ENCODE data around the gene GTF2A1L.
"Not testable (repeated sequence)": the region's sequence is repeated elsewhere in the genome, so short reads cannot be mapped to it uniquely, and the experiment has no call there.

The GTF2A1L gene

GRCh38 chr2:48613211-48613610, 4.4 kb upstream of the GTF2A1L start:
- DNase-seq (ENCODE audit: low read depth), result no peak

- not testable (repeated sequence) for DNase-seq (ENCODE audit: low read depth)
Measured at GRCh38 chr2:48614581-48614980, 3.1 kb upstream of the GTF2A1L start.

- no peak for DNase-seq (ENCODE audit: low read depth)
Measured at GRCh38 chr2:48619526-48619925, 1.9 kb downstream of the GTF2A1L start.

- no peak for DNase-seq (ENCODE audit: low read depth)
Measured at GRCh38 chr2:48620604-48621003, 2.9 kb downstream of the GTF2A1L start.

DNA sequence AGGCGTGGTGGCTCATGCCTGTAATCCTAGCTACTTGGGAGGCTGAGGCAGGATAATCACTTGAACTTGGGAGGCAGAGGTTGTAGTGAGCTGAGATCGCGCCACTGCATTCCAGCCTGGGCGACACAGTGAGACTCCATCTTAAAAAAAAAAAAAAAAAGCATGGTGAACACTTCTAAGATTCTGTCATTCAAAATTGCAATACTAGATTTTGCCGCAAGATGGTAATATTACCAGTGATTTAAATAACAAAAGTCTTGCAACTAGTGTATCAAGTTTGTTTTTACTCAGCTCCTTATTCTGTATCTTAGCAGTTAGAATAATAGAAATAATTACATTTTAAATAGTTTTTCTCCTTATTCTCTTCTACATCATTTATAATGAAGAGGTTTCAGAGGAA, 5.0 kb downstream of the GTF2A1L start:
- not testable (repeated sequence) for DNase-seq (ENCODE audit: low read depth)

- DNase-seq (ENCODE audit: low read depth), result no peak
Measured at GRCh38 chr2:48624696-48625095, 7.0 kb downstream of the GTF2A1L start.

- DNase-seq (ENCODE audit: low read depth), result no peak
Measured at GRCh38 chr2:48626047-48626446, 8.4 kb downstream of the GTF2A1L start.

- DNase-seq (ENCODE audit: low read depth), result no peak
Measured at GRCh38 chr2:48633143-48633542, 15.5 kb downstream of the GTF2A1L start.

DNA sequence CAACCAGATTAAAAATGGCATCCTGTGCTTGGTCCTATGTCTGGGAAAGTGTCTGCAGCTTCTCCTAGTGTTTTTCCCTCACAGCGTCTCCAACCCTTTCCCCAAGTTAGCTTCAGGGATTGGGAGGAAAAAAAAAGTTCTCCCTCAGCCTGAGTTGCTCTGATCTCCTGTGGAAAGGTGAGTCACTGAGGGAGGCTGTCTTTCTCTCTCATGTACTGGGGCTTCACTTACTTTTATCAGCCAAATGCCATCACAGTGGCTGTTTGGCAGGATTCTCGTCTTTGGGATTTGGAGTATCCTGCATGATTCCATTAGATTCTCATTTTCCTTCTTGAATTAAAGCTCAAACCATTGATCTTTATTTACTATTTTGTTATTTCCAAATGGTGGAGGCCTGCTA, 18.1 kb downstream of the GTF2A1L start:
- DNase-seq (ENCODE audit: low read depth), result no peak

DNA sequence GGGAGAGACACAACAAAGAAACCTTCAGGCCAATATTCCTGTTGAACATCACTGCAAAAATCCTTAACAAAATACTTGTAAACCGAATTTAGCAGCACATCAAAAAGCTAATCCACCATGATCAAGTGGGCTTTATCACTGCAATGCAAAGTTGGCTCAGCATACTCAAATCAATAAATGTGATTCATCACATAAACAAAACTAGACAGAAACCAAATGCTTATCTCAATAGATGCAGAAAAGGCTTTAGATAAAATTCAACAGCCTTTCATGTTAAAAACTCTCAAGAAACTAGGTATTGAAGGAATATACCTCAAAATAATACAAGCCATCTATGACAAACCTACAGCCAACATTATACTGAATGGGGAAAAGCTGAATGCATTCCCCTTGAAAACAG, 20.6 kb downstream of the GTF2A1L start:
- DNase-seq (ENCODE audit: low read depth), result no peak

DNA sequence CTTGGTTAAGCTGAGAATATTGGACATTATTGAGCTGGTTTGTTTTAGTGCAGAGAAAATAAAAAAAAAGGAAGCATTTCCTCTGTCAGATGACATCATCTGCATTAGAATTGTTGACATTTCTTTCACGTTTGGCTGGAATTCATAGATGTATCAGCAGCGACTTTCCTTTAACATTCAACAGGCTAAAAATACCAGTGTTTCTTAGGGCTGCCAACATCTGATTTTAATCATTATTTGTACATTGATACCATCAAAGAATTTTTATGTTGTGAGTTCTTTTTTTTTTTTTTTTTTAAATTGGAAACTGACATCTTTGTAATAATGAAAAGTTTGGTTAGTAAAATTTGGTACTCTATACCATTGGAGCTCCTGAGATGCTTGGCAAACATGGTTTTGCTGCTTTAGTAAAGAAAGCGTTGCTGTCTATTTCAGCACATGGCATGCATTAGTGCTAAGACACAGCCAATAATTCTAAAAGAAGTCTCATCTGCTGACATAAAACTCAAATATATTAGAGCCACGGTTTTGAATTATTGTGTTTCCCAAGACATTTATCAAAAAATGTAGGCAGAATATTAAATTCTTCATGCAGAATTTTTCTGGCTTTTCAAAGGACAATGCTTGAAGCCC, 33.6 kb downstream of the GTF2A1L start:
- DNase-seq (ENCODE audit: low read depth), result no peak

DNA sequence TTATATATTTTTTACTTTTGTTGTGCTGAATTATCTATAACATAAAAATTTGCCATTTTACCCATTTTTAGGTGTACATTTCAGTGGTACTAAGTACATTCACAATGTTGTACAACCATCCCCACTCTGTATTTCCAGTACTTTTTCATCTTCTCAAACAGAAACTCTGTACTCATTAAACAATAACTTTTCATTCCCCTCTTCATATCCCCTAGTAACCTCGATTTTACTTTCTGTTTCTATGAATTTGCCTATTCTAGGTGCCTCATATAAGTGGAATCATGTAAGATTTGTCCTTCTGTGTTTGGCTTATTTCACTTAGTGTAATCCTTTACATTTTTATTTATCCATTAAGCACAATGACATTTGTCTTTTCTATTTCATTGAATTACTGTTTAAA, 51.3 kb downstream of the GTF2A1L start:
- no peak for DNase-seq (ENCODE audit: low read depth)

GRCh38 chr2:48673581-48673980, 55.9 kb downstream of the GTF2A1L start:
- DNase-seq (ENCODE audit: low read depth), result no peak

GRCh38 chr2:48674933-48675332, 57.3 kb downstream of the GTF2A1L start:
- no peak for DNase-seq (ENCODE audit: low read depth)

GRCh38 chr2:48677450-48677849, 59.8 kb downstream of the GTF2A1L start:
- DNase-seq (ENCODE audit: low read depth), result no peak

DNA sequence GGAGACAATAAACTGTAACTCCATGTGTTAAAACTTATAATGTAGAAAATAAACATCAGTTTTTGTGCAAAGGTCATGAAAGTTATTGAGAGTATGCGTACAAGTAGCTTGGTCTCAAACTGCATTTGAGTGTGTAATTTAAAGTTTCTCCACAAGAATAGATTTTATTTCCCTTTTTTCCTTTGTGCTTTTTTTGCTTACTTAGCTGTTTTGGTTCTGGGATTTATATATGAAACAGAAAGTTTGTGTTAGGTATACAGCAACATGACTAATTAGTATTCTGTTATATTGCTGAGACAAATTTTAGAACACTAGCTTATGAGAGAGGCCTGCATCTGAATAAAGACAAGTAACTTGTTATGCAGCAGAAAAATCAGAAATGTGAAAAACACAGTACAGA, 67.5 kb downstream of the GTF2A1L start:
- DNase-seq (ENCODE audit: low read depth), result no peak

GRCh38 chr2:48691935-48692691, 74.5 kb downstream of the GTF2A1L start:
- no peak for DNase-seq (ENCODE audit: low read depth)

- DNase-seq (ENCODE audit: low read depth), result no peak
Measured at GRCh38 chr2:48693066-48693465, 75.4 kb downstream of the GTF2A1L start.

- DNase-seq (ENCODE audit: low read depth), result no peak
Measured at GRCh38 chr2:48693645-48694044, 76.0 kb downstream of the GTF2A1L start.

DNA sequence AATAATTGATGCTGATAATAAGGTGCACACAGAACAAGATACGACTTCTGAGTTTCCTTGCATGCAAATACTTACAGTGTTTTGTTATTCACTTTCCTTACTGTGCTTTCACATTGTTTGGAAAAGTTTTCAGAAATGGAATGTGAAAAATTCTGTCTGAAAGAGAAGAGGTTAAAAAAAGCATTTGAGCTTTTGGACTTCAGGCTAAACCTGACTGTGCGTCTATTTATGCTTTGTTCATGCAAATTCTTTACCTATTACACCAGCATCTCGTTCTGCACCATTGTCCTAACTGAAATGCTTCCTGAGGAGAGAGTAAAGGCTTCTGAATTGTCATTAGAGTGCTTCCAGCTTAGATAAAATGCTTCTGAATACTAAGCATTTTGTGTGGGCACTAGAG, 76.5 kb downstream of the GTF2A1L start:
- DNase-seq (ENCODE audit: low read depth), result no peak

GRCh38 chr2:48695991-48696390, 78.3 kb downstream of the GTF2A1L start:
- DNase-seq (ENCODE audit: low read depth), result no peak

DNA sequence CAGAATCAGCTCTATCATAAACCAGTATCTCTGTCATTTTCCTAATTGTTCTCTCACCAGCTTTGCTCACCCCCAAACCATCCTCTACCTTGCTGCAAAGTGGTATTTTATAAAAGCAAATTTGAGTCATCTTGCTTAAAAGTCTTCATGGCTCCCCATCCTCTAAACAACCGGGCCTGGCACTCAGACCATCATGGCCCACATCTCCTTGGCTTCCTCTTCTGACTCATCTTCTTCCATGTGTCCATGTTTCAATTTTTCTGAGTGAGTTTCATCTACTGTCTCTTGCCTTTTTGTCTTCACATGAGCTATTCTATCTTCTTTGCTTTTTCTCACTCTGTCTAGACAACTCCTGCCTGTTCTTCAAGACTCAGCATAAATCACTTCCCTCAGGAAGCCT, 79.2 kb downstream of the GTF2A1L start:
- DNase-seq (ENCODE audit: low read depth), result no peak

DNA sequence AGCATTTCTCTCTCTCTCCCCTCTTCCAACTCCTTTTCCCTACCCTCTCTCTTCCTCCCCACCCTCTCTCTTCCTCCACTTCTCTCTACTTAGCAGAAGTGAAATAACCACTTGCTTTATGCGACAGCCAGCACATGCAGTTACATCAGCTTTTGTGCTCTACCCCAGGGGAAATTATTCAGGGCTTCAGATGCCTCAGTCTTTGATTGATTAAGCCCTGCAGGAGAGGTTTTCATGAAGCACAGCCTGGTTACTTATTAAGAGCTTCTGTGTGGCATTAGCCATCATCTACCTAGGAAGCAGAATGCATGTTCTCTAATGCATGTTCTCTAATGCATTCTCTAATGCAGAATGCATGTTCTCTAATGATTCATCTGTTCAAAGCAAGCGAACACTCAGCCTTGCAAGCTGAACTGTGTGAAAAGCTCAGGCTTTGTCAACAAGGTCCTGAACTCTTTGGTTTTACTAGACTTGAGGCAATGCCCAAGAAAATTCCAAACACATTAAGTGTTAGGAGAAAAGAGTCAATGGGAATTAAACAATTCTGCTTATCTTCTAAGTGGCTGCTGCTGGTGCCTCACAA, 81.8 kb downstream of the GTF2A1L start:
- no peak for DNase-seq (ENCODE audit: low read depth)

- DNase-seq (ENCODE audit: low read depth), result not testable (repeated sequence)
Measured at GRCh38 chr2:48703621-48704020, 86.0 kb downstream of the GTF2A1L start.

All from activated T-helper 9 cell treated with anti-CD3 and anti-CD28 coated beads, Interleukin-2, amount 50 U/mL, for 16 hours (primary cell).